ENCODE measurements around the gene BUD31.

BUD31 gene

GRCh38 chr7:99395616-99396327, 13.0 kb upstream of the BUD31 start:
- WGBS (ENCODE audit: extremely low coverage, insufficient coverage, low lambda C conversion rate), result no CpG with 5 or more reads among the region's 14 CpGs
- H4K5ac ChIP-seq (ENCODE audit: low read length), result no peak overlapping the region
- no peak overlapping the region for H3K18ac ChIP-seq (ENCODE audit: low read length)

GRCh38 chr7:99396418-99397296, 12.1 kb upstream of the BUD31 start:
- no peak overlapping the region for H3K4ac ChIP-seq (ENCODE audit: low read depth, low read length)
- no peak for DNase-seq
- no peaks in the 10 kb centered on the region for H3K4me1 ChIP-seq (ENCODE audit: control insufficient read depth, low read depth, low read length)
- no peak overlapping the region for H2BK120ac ChIP-seq (ENCODE audit: low read depth, low read length)
- H3K36me3 ChIP-seq (ENCODE audit: control insufficient read depth, insufficient read depth, low read length), result peaks cover 20% of the 10 kb centered on the region
- no peak overlapping the region for H2AK5ac ChIP-seq (ENCODE audit: low read length)
- peaks cover 3% of the 10 kb centered on the region for H3K79me1 ChIP-seq (ENCODE audit: low read length)
- no peak overlapping the region for H2BK5ac ChIP-seq (ENCODE audit: low read length)
- no peak overlapping the region for H3K23ac ChIP-seq (ENCODE audit: low read length)
- no peak overlapping the region for H3K56ac ChIP-seq (ENCODE audit: low read length)
- WGBS (ENCODE audit: extremely low coverage, insufficient coverage, low lambda C conversion rate), result no CpG with 5 or more reads among the region's 21 CpGs
- H3K4me3 ChIP-seq (ENCODE audit: low read length), result no peak overlapping the region
- no peak overlapping the region for H3K9ac ChIP-seq (ENCODE audit: low read length)
- H3K4me2 ChIP-seq (ENCODE audit: low read length), result no peak overlapping the region
- H4K5ac ChIP-seq (ENCODE audit: low read length), result no peak overlapping the region
- no peak overlapping the region for H3K18ac ChIP-seq (ENCODE audit: low read length)
- H3K79me2 ChIP-seq (ENCODE audit: control insufficient read depth, insufficient read depth, low read length), result no peaks in the 10 kb centered on the region
- H3K27me3 ChIP-seq (ENCODE audit: insufficient read depth, low read length, poor library complexity), result no peaks in the 10 kb centered on the region
- H4K8ac ChIP-seq (ENCODE audit: low read depth, low read length), result no peak overlapping the region
- H3K27ac ChIP-seq (ENCODE audit: low read depth, low read length), result no peak overlapping the region
- no peak overlapping the region for H2BK15ac ChIP-seq (replicated peaks; ENCODE audit: low read depth)

More at GRCh38 chr7:99395616-99396327, 13.0 kb upstream of the BUD31 start:
- Histone ChIP-seq H3K4me3 (ENCODE audit: low read length) (no peak overlapping the region), H3K56ac (ENCODE audit: low read length) (no peak overlapping the region), H3K79me1 (ENCODE audit: low read length) (peaks cover 3% of the 10 kb centered on the region), H3K9ac (ENCODE audit: low read length) (no peak overlapping the region), H3K27me3 (ENCODE audit: insufficient read depth, low read length, poor library complexity) (no peaks in the 10 kb centered on the region), H2BK15ac (replicated peaks; ENCODE audit: low read depth) (no peak overlapping the region), H3K23ac (ENCODE audit: low read length) (no peak overlapping the region), H3K4me2 (ENCODE audit: low read length) (no peak overlapping the region), H3K36me3 (ENCODE audit: control insufficient read depth, insufficient read depth, low read length) (peaks cover 18% of the 10 kb centered on the region), H2AK5ac (ENCODE audit: low read length) (no peak overlapping the region), H4K8ac (ENCODE audit: low read depth, low read length) (no peak overlapping the region), H2BK120ac (ENCODE audit: low read depth, low read length) (no peak overlapping the region), H2BK5ac (ENCODE audit: low read length) (no peak overlapping the region), H3K79me2 (ENCODE audit: control insufficient read depth, insufficient read depth, low read length) (no peaks in the 10 kb centered on the region), H3K4me1 (ENCODE audit: control insufficient read depth, low read depth, low read length) (no peaks in the 10 kb centered on the region), H3K27ac (ENCODE audit: low read depth, low read length) (no peak overlapping the region), H3K4ac (ENCODE audit: low read depth, low read length) (no peak overlapping the region)
- DNase-seq, result peak; percentile 44

- no CpG with 5 or more reads among the region's 18 CpGs for WGBS (ENCODE audit: extremely low coverage, insufficient coverage, low lambda C conversion rate)
- H3K4me2 ChIP-seq (ENCODE audit: low read length), result no peak overlapping the region
- no peak overlapping the region for H3K27ac ChIP-seq (ENCODE audit: low read depth, low read length)
- no peak overlapping the region for H3K4ac ChIP-seq (ENCODE audit: low read depth, low read length)
- H3K56ac ChIP-seq (ENCODE audit: low read length), result no peak overlapping the region
- no peaks in the 10 kb centered on the region for H3K4me1 ChIP-seq (ENCODE audit: control insufficient read depth, low read depth, low read length)
- H2AK5ac ChIP-seq (ENCODE audit: low read length), result no peak overlapping the region
- no peak overlapping the region for H4K8ac ChIP-seq (ENCODE audit: low read depth, low read length)
- DNase-seq, result no peak
- no peak overlapping the region for H3K9ac ChIP-seq (ENCODE audit: low read length)
- H2BK5ac ChIP-seq (ENCODE audit: low read length), result no peak overlapping the region
- no peaks in the 10 kb centered on the region for H3K79me2 ChIP-seq (ENCODE audit: control insufficient read depth, insufficient read depth, low read length)
- H3K23ac ChIP-seq (ENCODE audit: low read length), result no peak overlapping the region
- H3K18ac ChIP-seq (ENCODE audit: low read length), result no peak overlapping the region
- no peak overlapping the region for H3K4me3 ChIP-seq (ENCODE audit: low read length)
- no peak overlapping the region for H2BK120ac ChIP-seq (ENCODE audit: low read depth, low read length)
- no peaks in the 10 kb centered on the region for H3K27me3 ChIP-seq (ENCODE audit: insufficient read depth, low read length, poor library complexity)
- no peak overlapping the region for H2BK15ac ChIP-seq (replicated peaks; ENCODE audit: low read depth)
- peaks cover 20% of the 10 kb centered on the region for H3K36me3 ChIP-seq (ENCODE audit: control insufficient read depth, insufficient read depth, low read length)
- H4K5ac ChIP-seq (ENCODE audit: low read length), result no peak overlapping the region
- peaks cover 3% of the 10 kb centered on the region for H3K79me1 ChIP-seq (ENCODE audit: low read length)
Measured at GRCh38 chr7:99397297-99397983, 11.3 kb upstream of the BUD31 start.

- H2BK5ac ChIP-seq (ENCODE audit: low read length), result no peak overlapping the region
- H2BK120ac ChIP-seq (ENCODE audit: low read depth, low read length), result no peak overlapping the region
- H4K5ac ChIP-seq (ENCODE audit: low read length), result no peak overlapping the region
- H3K79me2 ChIP-seq (ENCODE audit: control insufficient read depth, insufficient read depth, low read length), result no peaks in the 10 kb centered on the region
- no peak overlapping the region for H3K23ac ChIP-seq (ENCODE audit: low read length)
- H3K4ac ChIP-seq (ENCODE audit: low read depth, low read length), result no peak overlapping the region
- H3K36me3 ChIP-seq (ENCODE audit: control insufficient read depth, insufficient read depth, low read length), result peaks cover 24% of the 10 kb centered on the region
- H3K56ac ChIP-seq (ENCODE audit: low read length), result no peak overlapping the region
- WGBS (ENCODE audit: extremely low coverage, insufficient coverage, low lambda C conversion rate), result no CpG with 5 or more reads among the region's 5 CpGs
- no peak overlapping the region for H3K18ac ChIP-seq (ENCODE audit: low read length)
- DNase-seq, result no peak
- peaks cover 8% of the 10 kb centered on the region for H3K79me1 ChIP-seq (ENCODE audit: low read length)
- no peak overlapping the region for H2AK5ac ChIP-seq (ENCODE audit: low read length)
- H3K4me3 ChIP-seq (ENCODE audit: low read length), result no peak overlapping the region
- H2BK15ac ChIP-seq (replicated peaks; ENCODE audit: low read depth), result no peak overlapping the region
- no peaks in the 10 kb centered on the region for H3K27me3 ChIP-seq (ENCODE audit: insufficient read depth, low read length, poor library complexity)
- H3K4me2 ChIP-seq (ENCODE audit: low read length), result no peak overlapping the region
- no peak overlapping the region for H3K27ac ChIP-seq (ENCODE audit: low read depth, low read length)
- no peak overlapping the region for H4K8ac ChIP-seq (ENCODE audit: low read depth, low read length)
- H3K9ac ChIP-seq (ENCODE audit: low read length), result no peak overlapping the region
- no peaks in the 10 kb centered on the region for H3K4me1 ChIP-seq (ENCODE audit: control insufficient read depth, low read depth, low read length)
Measured at GRCh38 chr7:99398891-99399445, 9.8 kb upstream of the BUD31 start.

- peaks cover 13% of the 10 kb centered on the region for H3K79me1 ChIP-seq (ENCODE audit: low read length)
- H3K36me3 ChIP-seq (ENCODE audit: control insufficient read depth, insufficient read depth, low read length), result peaks cover 28% of the 10 kb centered on the region
- no peak overlapping the region for H3K4me2 ChIP-seq (ENCODE audit: low read length)
- H3K4me1 ChIP-seq (ENCODE audit: control insufficient read depth, low read depth, low read length), result no peaks in the 10 kb centered on the region
- no peak overlapping the region for H2BK15ac ChIP-seq (replicated peaks; ENCODE audit: low read depth)
- H2BK5ac ChIP-seq (ENCODE audit: low read length), result no peak overlapping the region
- H3K4ac ChIP-seq (ENCODE audit: low read depth, low read length), result no peak overlapping the region
- H3K56ac ChIP-seq (ENCODE audit: low read length), result no peak overlapping the region
- H2BK120ac ChIP-seq (ENCODE audit: low read depth, low read length), result no peak overlapping the region
- H4K8ac ChIP-seq (ENCODE audit: low read depth, low read length), result no peak overlapping the region
- H2AK5ac ChIP-seq (ENCODE audit: low read length), result no peak overlapping the region
- H3K9ac ChIP-seq (ENCODE audit: low read length), result no peak overlapping the region
- H3K18ac ChIP-seq (ENCODE audit: low read length), result no peak overlapping the region
- DNase-seq, result no peak
- H3K27me3 ChIP-seq (ENCODE audit: insufficient read depth, low read length, poor library complexity), result no peaks in the 10 kb centered on the region
- H3K27ac ChIP-seq (ENCODE audit: low read depth, low read length), result no peak overlapping the region
- no peak overlapping the region for H3K23ac ChIP-seq (ENCODE audit: low read length)
- no CpG with 5 or more reads among the region's 6 CpGs for WGBS (ENCODE audit: extremely low coverage, insufficient coverage, low lambda C conversion rate)
- H3K79me2 ChIP-seq (ENCODE audit: control insufficient read depth, insufficient read depth, low read length), result peaks cover 6% of the 10 kb centered on the region
- H4K5ac ChIP-seq (ENCODE audit: low read length), result no peak overlapping the region
- H3K4me3 ChIP-seq (ENCODE audit: low read length), result no peak overlapping the region
Measured at GRCh38 chr7:99399597-99399996, 9.2 kb upstream of the BUD31 start.

Measured in mesendoderm (in vitro differentiated cells).